SU-DHL-6 (cell line): ENCODE results near the gene PMEL.

Experiments used
- EZH2phosphoT487 ChIP-seq: fragments of 200-600 bp; sonication (generic), shearing (Covaris generic); conservative IDR thresholded peaks from 2 replicates; pipeline ENCODE4 v1.6.1; 2018; ENCODE audit warnings: mild to moderate bottlenecking, antibody characterized with exemption, low read length, moderate library complexity, mixed read lengths
- TF ChIP-seq, protein P1 (sequence below): fragments of 200-600 bp; sonication (generic); IDR thresholded peaks from one replicate; pipeline ENCODE4 v1.5.1; 2017; ENCODE audit warnings: antibody characterized with exemption, mild to moderate bottlenecking, low read length, moderate library complexity; ENCODE audit not compliant: insufficient read depth, poor library complexity, severe bottlenecking

DNA sequence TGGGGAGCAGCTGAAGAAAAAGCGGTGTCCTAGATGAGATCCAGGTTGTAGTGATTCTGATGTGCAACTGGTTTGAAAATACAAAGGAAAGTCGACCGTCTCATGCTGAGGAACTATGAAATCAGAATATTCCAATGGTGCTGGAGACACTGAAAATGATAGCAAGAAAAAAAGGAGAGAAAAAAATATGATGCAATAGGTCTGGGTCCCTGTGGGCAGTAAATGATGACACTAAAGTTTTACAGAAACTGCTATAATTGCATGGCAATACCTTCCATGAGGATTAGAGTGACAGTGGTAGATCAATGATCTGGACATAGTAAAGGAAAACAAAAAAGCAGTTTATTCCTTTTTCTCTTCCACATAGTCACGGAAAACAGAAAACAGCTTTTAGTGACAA lies 40.5 kb downstream of the PMEL start:
- TF ChIP-seq, protein P1, sequence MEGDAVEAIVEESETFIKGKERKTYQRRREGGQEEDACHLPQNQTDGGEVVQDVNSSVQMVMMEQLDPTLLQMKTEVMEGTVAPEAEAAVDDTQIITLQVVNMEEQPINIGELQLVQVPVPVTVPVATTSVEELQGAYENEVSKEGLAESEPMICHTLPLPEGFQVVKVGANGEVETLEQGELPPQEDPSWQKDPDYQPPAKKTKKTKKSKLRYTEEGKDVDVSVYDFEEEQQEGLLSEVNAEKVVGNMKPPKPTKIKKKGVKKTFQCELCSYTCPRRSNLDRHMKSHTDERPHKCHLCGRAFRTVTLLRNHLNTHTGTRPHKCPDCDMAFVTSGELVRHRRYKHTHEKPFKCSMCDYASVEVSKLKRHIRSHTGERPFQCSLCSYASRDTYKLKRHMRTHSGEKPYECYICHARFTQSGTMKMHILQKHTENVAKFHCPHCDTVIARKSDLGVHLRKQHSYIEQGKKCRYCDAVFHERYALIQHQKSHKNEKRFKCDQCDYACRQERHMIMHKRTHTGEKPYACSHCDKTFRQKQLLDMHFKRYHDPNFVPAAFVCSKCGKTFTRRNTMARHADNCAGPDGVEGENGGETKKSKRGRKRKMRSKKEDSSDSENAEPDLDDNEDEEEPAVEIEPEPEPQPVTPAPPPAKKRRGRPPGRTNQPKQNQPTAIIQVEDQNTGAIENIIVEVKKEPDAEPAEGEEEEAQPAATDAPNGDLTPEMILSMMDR, result no peak
- TF ChIP-seq EZH2phosphoT487, result no peak
